ENCODE results near the gene EYA2. TPM values are rescaled to one million over a fixed set of nuclear protein-coding genes. Genes with fewer than 3 reads are reported as not detected.

Gene EYA2
- total and polyA plus RNA-seq, 2 experiments from 2014 or later: 0.18 TPM; not detected in 1

- peaks cover 19% of the 10 kb centered on the region for H3K27me3 ChIP-seq (replicated peaks; ENCODE audit: insufficient read depth)
- in situ Hi-C loops (cut with MboI): no loop called here
- TF ChIP-seq EZH2phosphoT487 (IDR thresholded peaks at IDR 0.05; ENCODE audit: insufficient read depth, low read depth): no peak
- TF ChIP-seq EZH2 (IDR thresholded peaks at IDR 0.05; ENCODE audit: insufficient read depth, poor library complexity, severe bottlenecking): no peak
These were observed 102.5 kb downstream of the EYA2 start for GRCh38 chr20:46997187-46997586.

GRCh38 chr20:46998477-46999240 is 104.0 kb downstream of the EYA2 start:
- H3K4me2 ChIP-seq (ENCODE audit: unreplicated experiment): no peak overlapping the region
- in situ Hi-C loops (cut with MboI): no loop called here
- H2AFZ ChIP-seq: no peak overlapping the region
- WGBS, 2 experiments (ENCODE audit: low coverage in 1 of 2, low lambda C conversion rate in 2 of 2, missing lambda C conversion rate in 2 of 2): 34 to 36% methylated on average over 6 of the region's 6 CpGs
- no peak overlapping the region for H3K4me3 ChIP-seq
- no peaks in the 10 kb centered on the region for H3K9me2 ChIP-seq (ENCODE audit: insufficient read depth)
- H3K79me2 ChIP-seq (ENCODE audit: insufficient read depth): no peaks in the 10 kb centered on the region
- no peaks in the 10 kb centered on the region for H3K4me1 ChIP-seq (ENCODE audit: insufficient read depth)
- H3K36me3 ChIP-seq (ENCODE audit: low read depth): no peaks in the 10 kb centered on the region
- peaks cover 17% of the 10 kb centered on the region for H3K27me3 ChIP-seq (replicated peaks; ENCODE audit: insufficient read depth)
- H4K20me1 ChIP-seq (ENCODE audit: insufficient read depth): no peaks in the 10 kb centered on the region
- no peak overlapping the region for H3K9ac ChIP-seq
- TF ChIP-seq EZH2phosphoT487 (IDR thresholded peaks at IDR 0.05; ENCODE audit: insufficient read depth, low read depth) (no peak), EZH2 (IDR thresholded peaks at IDR 0.05; ENCODE audit: insufficient read depth, poor library complexity, severe bottlenecking) (no peak)
- no peaks in the 10 kb centered on the region for H3K9me3 ChIP-seq (ENCODE audit: low read depth)
- no peak overlapping the region for H3K27ac ChIP-seq
- no peak for DNase-seq
- no peaks in the 10 kb centered on the region for H3F3A ChIP-seq (ENCODE audit: insufficient read depth)

More at GRCh38 chr20:46997187-46997586, 102.5 kb downstream of the EYA2 start:
- WGBS, 2 experiments (ENCODE audit: low coverage in 1 of 2, low lambda C conversion rate in 2 of 2, missing lambda C conversion rate in 2 of 2): 72 to 77% methylated on average over 2 of the region's 2 CpGs
- Histone ChIP-seq H3F3A (ENCODE audit: insufficient read depth) (no peaks in the 10 kb centered on the region), H3K27ac (no peak overlapping the region), H3K9me2 (ENCODE audit: insufficient read depth) (no peaks in the 10 kb centered on the region), H3K4me3 (no peak overlapping the region), H3K79me2 (ENCODE audit: insufficient read depth) (no peaks in the 10 kb centered on the region), H3K4me1 (ENCODE audit: insufficient read depth) (no peaks in the 10 kb centered on the region), H2AFZ (no peak overlapping the region), H3K36me3 (ENCODE audit: low read depth) (no peaks in the 10 kb centered on the region), H3K4me2 (ENCODE audit: unreplicated experiment) (no peak overlapping the region), H4K20me1 (ENCODE audit: insufficient read depth) (no peaks in the 10 kb centered on the region), H3K9me3 (ENCODE audit: low read depth) (no peaks in the 10 kb centered on the region), H3K9ac (no peak overlapping the region)
- DNase-seq: no peak

- Histone ChIP-seq H3K27me3 (replicated peaks; ENCODE audit: insufficient read depth) (peaks cover 17% of the 10 kb centered on the region), H3K4me2 (ENCODE audit: unreplicated experiment) (no peak overlapping the region), H3F3A (ENCODE audit: insufficient read depth) (no peaks in the 10 kb centered on the region), H3K9me3 (ENCODE audit: low read depth) (no peaks in the 10 kb centered on the region), H3K79me2 (ENCODE audit: insufficient read depth) (no peaks in the 10 kb centered on the region), H3K27ac (no peak overlapping the region), H3K36me3 (ENCODE audit: low read depth) (no peaks in the 10 kb centered on the region), H2AFZ (no peak overlapping the region), H3K4me3 (no peak overlapping the region), H3K4me1 (ENCODE audit: insufficient read depth) (no peaks in the 10 kb centered on the region), H4K20me1 (ENCODE audit: insufficient read depth) (no peaks in the 10 kb centered on the region), H3K9me2 (ENCODE audit: insufficient read depth) (no peaks in the 10 kb centered on the region), H3K9ac (no peak overlapping the region)
- in situ Hi-C loops (cut with MboI): no loop called here
- no peak for DNase-seq
- WGBS, 2 experiments (ENCODE audit: low coverage in 1 of 2, low lambda C conversion rate in 2 of 2, missing lambda C conversion rate in 2 of 2): 73 to 75% methylated on average over 11 of the region's 11 CpGs
- TF ChIP-seq EZH2 (IDR thresholded peaks at IDR 0.05; ENCODE audit: insufficient read depth, poor library complexity, severe bottlenecking): no peak
- TF ChIP-seq EZH2phosphoT487 (IDR thresholded peaks at IDR 0.05; ENCODE audit: insufficient read depth, low read depth): no peak
These were observed 105.3 kb downstream of the EYA2 start for GRCh38 chr20:46999801-47000465.

DNA sequence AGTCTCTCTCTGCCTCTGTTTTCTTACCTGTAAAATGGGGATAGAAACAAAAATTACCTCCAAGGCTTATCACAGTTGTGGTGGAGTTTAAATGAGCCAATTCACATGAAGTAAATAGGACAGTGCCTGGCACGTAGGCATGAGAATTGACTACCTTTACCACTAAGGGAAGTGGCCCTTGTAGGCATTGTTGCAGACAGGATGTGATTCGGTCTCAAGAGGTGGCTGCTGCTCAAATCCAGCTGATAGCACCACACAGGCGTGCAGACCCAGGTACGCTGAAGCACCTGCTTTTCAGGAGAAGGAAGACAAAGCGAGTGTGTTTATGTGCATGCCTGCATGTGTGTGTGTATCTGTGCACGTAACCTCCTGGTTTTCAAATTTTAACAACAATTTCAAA is 108.6 kb downstream of the EYA2 start:
- 55 to 58% methylated on average over 6 of the region's 6 CpGs for WGBS, 2 experiments (ENCODE audit: low coverage in 1 of 2, low lambda C conversion rate in 2 of 2, missing lambda C conversion rate in 2 of 2)
- no peaks in the 10 kb centered on the region for H3K9me3 ChIP-seq (ENCODE audit: low read depth)
- H3K27me3 ChIP-seq (replicated peaks; ENCODE audit: insufficient read depth): peaks cover 13% of the 10 kb centered on the region
- TF ChIP-seq EZH2 (IDR thresholded peaks at IDR 0.05; ENCODE audit: insufficient read depth, poor library complexity, severe bottlenecking): no peak
- TF ChIP-seq EZH2phosphoT487 (IDR thresholded peaks at IDR 0.05; ENCODE audit: insufficient read depth, low read depth): no peak
- H3K9me2 ChIP-seq (ENCODE audit: insufficient read depth): no peaks in the 10 kb centered on the region
- no peak overlapping the region for H3K4me2 ChIP-seq (ENCODE audit: unreplicated experiment)
- H3K9ac ChIP-seq: no peak overlapping the region
- H3K4me3 ChIP-seq: no peak overlapping the region
- H3K4me1 ChIP-seq (ENCODE audit: insufficient read depth): no peaks in the 10 kb centered on the region
- no peak overlapping the region for H2AFZ ChIP-seq
- H3F3A ChIP-seq (ENCODE audit: insufficient read depth): no peaks in the 10 kb centered on the region
- no peaks in the 10 kb centered on the region for H3K36me3 ChIP-seq (ENCODE audit: low read depth)
- in situ Hi-C loops (cut with MboI): no loop called here
- no peaks in the 10 kb centered on the region for H3K79me2 ChIP-seq (ENCODE audit: insufficient read depth)
- H4K20me1 ChIP-seq (ENCODE audit: insufficient read depth): no peaks in the 10 kb centered on the region
- DNase-seq: no peak
- no peak overlapping the region for H3K27ac ChIP-seq

Measured in GM23248 (cell line).